ENCODE data around the gene CABP2. TPM values are rescaled to one million over a fixed set of nuclear protein-coding genes. Genes with fewer than 3 reads are reported as not detected.

Gene CABP2
- total and polyA plus RNA-seq, 4 donors: 0.22 TPM; not detected in 3

- WGBS (ENCODE audit: insufficient coverage): 95% methylated on average over 21 of the region's 21 CpGs
These were observed 25.5 kb downstream of the CABP2 start for GRCh38 chr11:67497656-67498291.

DNA sequence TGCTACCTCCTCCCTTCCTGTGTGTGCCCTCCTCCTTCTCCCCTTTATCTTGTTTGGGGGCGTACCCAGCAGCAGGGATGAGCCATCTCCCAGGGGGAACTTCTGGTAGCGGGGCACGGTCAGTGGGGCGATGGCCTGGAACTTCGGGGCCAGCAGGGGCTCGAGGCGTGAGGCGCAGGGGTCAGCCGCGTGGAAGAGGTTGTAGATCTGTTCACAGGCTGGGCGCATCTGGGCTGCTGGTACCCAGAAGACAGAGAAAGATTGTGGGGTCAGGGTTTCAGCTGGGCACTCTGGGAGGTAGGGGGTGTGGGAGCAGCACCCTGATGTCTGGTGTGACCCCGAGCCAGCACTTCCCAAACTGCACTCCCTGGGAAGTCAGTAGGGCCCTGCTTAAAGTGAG is 27.1 kb downstream of the CABP2 start:
- Histone ChIP-seq H3K4me1 (ENCODE audit: control insufficient read depth, insufficient read depth, low read length) (peaks cover 9% of the 10 kb centered on the region), H3K36me3 (ENCODE audit: control insufficient read depth, insufficient read depth, low read length) (peaks cover 94% of the 10 kb centered on the region), H3K27me3 (ENCODE audit: control insufficient read depth, insufficient read depth, low read length) (no peaks in the 10 kb centered on the region), H3K9me3 (ENCODE audit: control insufficient read depth, insufficient read depth, low read length) (no peaks in the 10 kb centered on the region), H3K27ac (ENCODE audit: low read depth, low read length) (no peak overlapping the region), H3K4me3 (ENCODE audit: low read depth, low read length) (no peak overlapping the region)
- WGBS (ENCODE audit: insufficient coverage): 95% methylated on average over 12 of the region's 12 CpGs
- no peak for DNase-seq (ENCODE audit: low read depth in 4 of 6, low spot score in 6 of 6)

More at GRCh38 chr11:67497656-67498291, 25.5 kb downstream of the CABP2 start:
- Histone ChIP-seq H3K27me3 (ENCODE audit: control insufficient read depth, insufficient read depth, low read length) (no peaks in the 10 kb centered on the region), H3K27ac (ENCODE audit: low read depth, low read length) (no peak overlapping the region), H3K36me3 (ENCODE audit: control insufficient read depth, insufficient read depth, low read length) (peaks cover 94% of the 10 kb centered on the region), H3K4me1 (ENCODE audit: control insufficient read depth, insufficient read depth, low read length) (peaks cover 16% of the 10 kb centered on the region), H3K4me3 (ENCODE audit: low read depth, low read length) (no peak overlapping the region), H3K9me3 (ENCODE audit: control insufficient read depth, insufficient read depth, low read length) (no peaks in the 10 kb centered on the region)
- no peak for DNase-seq (ENCODE audit: low read depth in 4 of 6, low spot score in 6 of 6)

- DNase-seq (ENCODE audit: low read depth in 4 of 6, low spot score in 6 of 6): no peak
- Histone ChIP-seq H3K36me3 (ENCODE audit: control insufficient read depth, insufficient read depth, low read length) (peaks cover 98% of the 10 kb centered on the region), H3K27ac (ENCODE audit: low read depth, low read length) (no peak overlapping the region), H3K4me3 (ENCODE audit: low read depth, low read length) (no peak overlapping the region), H3K9me3 (ENCODE audit: control insufficient read depth, insufficient read depth, low read length) (no peaks in the 10 kb centered on the region), H3K27me3 (ENCODE audit: control insufficient read depth, insufficient read depth, low read length) (no peaks in the 10 kb centered on the region), H3K4me1 (ENCODE audit: control insufficient read depth, insufficient read depth, low read length) (peaks cover 13% of the 10 kb centered on the region)
- 92% methylated on average over 10 of the region's 16 CpGs for WGBS (ENCODE audit: insufficient coverage)
These were observed 27.8 kb downstream of the CABP2 start for GRCh38 chr11:67495234-67496005.

DNA sequence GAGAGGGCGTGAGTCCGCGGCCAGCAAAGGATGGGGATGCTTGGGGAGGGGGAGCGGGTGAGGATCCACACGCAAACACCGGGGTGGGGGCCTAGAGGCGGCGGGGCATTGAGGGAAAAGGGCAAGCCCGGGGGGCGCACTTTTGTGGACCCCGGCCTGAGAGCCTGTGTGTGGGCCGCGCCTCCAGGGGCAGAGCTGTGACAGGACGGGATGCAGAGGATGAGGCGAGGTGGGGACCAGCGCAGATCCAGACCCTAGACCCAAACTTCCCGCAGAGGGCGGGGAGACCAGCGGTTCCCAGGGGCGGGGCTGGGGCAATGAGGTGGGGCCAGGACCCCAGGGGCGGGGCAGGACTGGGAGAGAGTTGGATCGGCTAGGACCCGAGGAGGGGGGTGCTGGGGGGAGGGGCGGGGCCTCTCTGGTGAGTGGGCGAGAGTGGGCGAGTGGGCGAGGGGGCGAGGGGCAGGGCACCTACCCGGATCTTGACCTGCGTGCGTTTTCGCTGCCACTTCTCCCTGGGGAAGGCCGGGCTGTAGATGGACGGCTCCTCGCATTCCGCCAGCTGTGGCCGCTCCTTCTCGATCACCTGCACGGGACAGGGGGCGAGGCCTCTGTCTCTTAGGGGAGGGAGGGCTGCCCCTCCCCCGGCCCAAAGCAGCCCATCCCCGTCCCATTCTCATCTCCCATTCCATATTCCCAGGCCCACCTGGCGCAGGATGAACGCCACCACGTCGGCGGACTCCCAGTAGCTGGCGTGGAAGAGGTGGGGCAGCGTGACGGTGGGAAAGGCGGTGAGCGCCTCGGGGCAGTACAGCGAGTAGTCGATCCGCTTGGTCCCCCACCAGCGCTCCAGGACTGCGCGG is 28.6 kb downstream of the CABP2 start:
- DNase-seq (ENCODE audit: low read depth in 4 of 6, low spot score in 6 of 6): no peak
- Histone ChIP-seq H3K27ac (ENCODE audit: low read depth, low read length) (no peak overlapping the region), H3K4me3 (ENCODE audit: low read depth, low read length) (no peak overlapping the region), H3K27me3 (ENCODE audit: control insufficient read depth, insufficient read depth, low read length) (no peaks in the 10 kb centered on the region), H3K4me1 (ENCODE audit: control insufficient read depth, insufficient read depth, low read length) (peaks cover 11% of the 10 kb centered on the region), H3K9me3 (ENCODE audit: control insufficient read depth, insufficient read depth, low read length) (no peaks in the 10 kb centered on the region), H3K36me3 (ENCODE audit: control insufficient read depth, insufficient read depth, low read length) (peaks cover 98% of the 10 kb centered on the region)
- 84% methylated on average over 51 of the region's 59 CpGs for WGBS (ENCODE audit: insufficient coverage)

DNA sequence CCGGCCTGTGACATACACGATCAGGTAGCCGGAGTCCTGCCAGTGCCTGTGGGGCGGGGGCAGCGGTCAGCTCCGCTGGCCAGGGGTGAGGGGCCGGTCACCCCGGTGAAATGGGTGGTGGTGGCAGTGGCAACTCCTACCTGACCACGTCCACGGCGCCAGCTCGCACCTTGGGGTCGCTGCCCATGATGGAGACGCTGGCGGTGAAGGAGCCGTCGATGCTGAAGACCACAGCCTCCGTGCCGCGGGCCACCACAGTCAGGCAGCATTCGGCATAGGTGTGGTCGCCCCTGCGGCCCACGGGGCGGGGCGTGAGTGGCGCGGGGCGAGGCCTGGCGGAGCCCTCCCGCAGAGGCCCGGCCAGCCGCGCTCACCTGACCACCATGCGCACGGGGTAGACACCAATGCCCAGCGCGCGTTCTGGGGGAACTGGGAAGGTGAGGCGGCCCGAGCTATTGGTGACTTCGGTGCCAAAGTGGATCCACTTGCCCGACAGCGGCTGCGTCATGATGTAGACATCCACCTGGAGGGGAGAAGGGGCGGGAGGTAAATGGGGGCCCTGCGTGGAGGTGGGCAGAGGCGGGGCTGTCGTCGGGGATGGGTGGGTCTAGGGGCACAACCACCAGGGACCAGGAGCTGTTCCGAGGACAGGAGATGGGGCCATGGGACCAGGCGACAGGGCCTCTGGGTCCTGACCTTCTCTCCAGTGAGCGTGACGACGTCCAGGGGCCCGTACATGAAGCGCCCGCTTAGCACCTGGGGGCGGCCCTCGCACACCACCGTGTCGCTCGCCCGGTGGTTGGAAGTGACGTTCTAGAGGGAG is 29.5 kb downstream of the CABP2 start:
- Histone ChIP-seq H3K4me3 (ENCODE audit: low read depth, low read length) (no peak overlapping the region), H3K4me1 (ENCODE audit: control insufficient read depth, insufficient read depth, low read length) (peaks cover 11% of the 10 kb centered on the region), H3K9me3 (ENCODE audit: control insufficient read depth, insufficient read depth, low read length) (no peaks in the 10 kb centered on the region), H3K27ac (ENCODE audit: low read depth, low read length) (no peak overlapping the region), H3K27me3 (ENCODE audit: control insufficient read depth, insufficient read depth, low read length) (no peaks in the 10 kb centered on the region), H3K36me3 (ENCODE audit: control insufficient read depth, insufficient read depth, low read length) (peaks cover 100% of the 10 kb centered on the region)
- DNase-seq (ENCODE audit: low read depth in 4 of 6, low spot score in 6 of 6): no peak
- 94% methylated on average over 59 of the region's 65 CpGs for whole genome bisulfite sequencing (ENCODE audit: insufficient coverage)

GRCh38 chr11:67492801-67493547 is 30.3 kb downstream of the CABP2 start:
- Histone ChIP-seq H3K27me3 (ENCODE audit: control insufficient read depth, insufficient read depth, low read length) (no peaks in the 10 kb centered on the region), H3K27ac (ENCODE audit: low read depth, low read length) (no peak overlapping the region), H3K4me3 (ENCODE audit: low read depth, low read length) (no peak overlapping the region), H3K36me3 (ENCODE audit: control insufficient read depth, insufficient read depth, low read length) (peaks cover 99% of the 10 kb centered on the region), H3K9me3 (ENCODE audit: control insufficient read depth, insufficient read depth, low read length) (no peaks in the 10 kb centered on the region), H3K4me1 (ENCODE audit: control insufficient read depth, insufficient read depth, low read length) (peaks cover 5% of the 10 kb centered on the region)
- WGBS (ENCODE audit: insufficient coverage): 84% methylated on average over 45 of the region's 46 CpGs
- DNase-seq (ENCODE audit: low read depth in 4 of 6, low spot score in 6 of 6): no peak

- Histone ChIP-seq H3K27ac (ENCODE audit: low read depth, low read length) (no peak overlapping the region), H3K4me1 (ENCODE audit: control insufficient read depth, insufficient read depth, low read length) (peaks cover 5% of the 10 kb centered on the region)
These were observed 31.0 kb downstream of the CABP2 start for GRCh38 chr11:67492069-67492727.

GRCh38 chr11:67491276-67492068 is 31.8 kb downstream of the CABP2 start:
- Histone ChIP-seq H3K27ac (ENCODE audit: low read depth, low read length) (no peak overlapping the region), H3K9me3 (ENCODE audit: control insufficient read depth, insufficient read depth, low read length) (no peaks in the 10 kb centered on the region), H3K27me3 (ENCODE audit: control insufficient read depth, insufficient read depth, low read length) (no peaks in the 10 kb centered on the region), H3K4me1 (ENCODE audit: control insufficient read depth, insufficient read depth, low read length) (peaks cover 5% of the 10 kb centered on the region), H3K36me3 (ENCODE audit: control insufficient read depth, insufficient read depth, low read length) (peaks cover 99% of the 10 kb centered on the region), H3K4me3 (ENCODE audit: low read depth, low read length) (no peak overlapping the region)
- no peak for DNase-seq (ENCODE audit: low read depth in 4 of 6, low spot score in 6 of 6)
- WGBS (ENCODE audit: insufficient coverage): 81% methylated on average over 15 of the region's 24 CpGs

More at GRCh38 chr11:67492069-67492727, 31.0 kb downstream of the CABP2 start:
- DNase-seq (ENCODE audit: low read depth in 4 of 6, low spot score in 6 of 6): no peak
- Histone ChIP-seq H3K36me3 (ENCODE audit: control insufficient read depth, insufficient read depth, low read length) (peaks cover 99% of the 10 kb centered on the region), H3K4me3 (ENCODE audit: low read depth, low read length) (no peak overlapping the region), H3K27me3 (ENCODE audit: control insufficient read depth, insufficient read depth, low read length) (no peaks in the 10 kb centered on the region), H3K9me3 (ENCODE audit: control insufficient read depth, insufficient read depth, low read length) (no peaks in the 10 kb centered on the region)
- WGBS (ENCODE audit: insufficient coverage): 86% methylated on average over 19 of the region's 19 CpGs

All from spinal cord (tissue), 10 donors.